OCI-M1 (cell line): ENCODE data around the gene DIPK1B.
A peak's percentile ranks its signal among the peaks of the same experiment; 100 is the strongest.

Source experiments
- DNase-seq: peaks from one replicate; lab custom pipeline; 2025; lab: John Stamatoyannopoulos, UW

Gene DIPK1B

GRCh38 chr9:136766410-136767120 is 54.2 kb downstream of the DIPK1B start:
- peak; percentile 73 for DNase-seq

GRCh38 chr9:136769710-136770191 is 57.4 kb downstream of the DIPK1B start:
- DNase-seq = peak; percentile 60

GRCh38 chr9:136771907-136772415 is 59.6 kb downstream of the DIPK1B start:
- DNase-seq = no peak

GRCh38 chr9:136773386-136774044 is 61.1 kb downstream of the DIPK1B start:
- peak; percentile 58 for DNase-seq
